Measurements from ENCODE around the gene SALL2. TPM values are rescaled to one million over a fixed set of nuclear protein-coding genes. Genes with fewer than 3 reads are reported as not detected.

SALL2 gene
- total RNA-seq, 1 experiment from 2014 or later: 157 TPM

- Histone ChIP-seq H3K27me3 (replicated peaks; ENCODE audit: insufficient read depth, low read depth, low read length, poor library complexity) (no peaks in the 10 kb centered on the region), H3K36me3 (ENCODE audit: insufficient read depth, low read length, poor library complexity, severe bottlenecking) (peaks cover 52% of the 10 kb centered on the region), H3K4me3 (ENCODE audit: low read depth, low read length, poor library complexity, severe bottlenecking) (peak overlapping the region; percentile 92), H3K9me3 (ENCODE audit: low read depth, low read length, poor library complexity, severe bottlenecking) (no peaks in the 10 kb centered on the region), H3K27ac (ENCODE audit: low read depth, low read length, poor library complexity, severe bottlenecking) (peak overlapping the region; percentile 85), H3K4me1 (ENCODE audit: insufficient read depth, low read length, poor library complexity, severe bottlenecking) (peaks cover 48% of the 10 kb centered on the region)
- intact Hi-C loops (cut with micrococcal nuclease; ENCODE audit: unreplicated experiment): no loop called here
- no peak for TF ChIP-seq CTCF (conservative IDR thresholded peaks at IDR 0.05; ENCODE audit: low read depth, low read length)
- CTCF ChIA-PET: no interaction called here
- POLR2A ChIA-PET (ENCODE audit: low non-redundant PET): interaction anchor here (0.6 kb wide), 1 partner anchor 52 kb away, joined by 5 read pairs; no protein-coding TSS in a partner anchor
- no TSS peak for BruUV-seq (replicated peaks)
- DNase-seq (ENCODE audit: low spot score): no peak
Observed at GRCh38 chr14:21524575-21525490, 1.3 kb downstream of the SALL2 start.

- Histone ChIP-seq H3K9me3 (ENCODE audit: low read depth, low read length, poor library complexity, severe bottlenecking) (no peaks in the 10 kb centered on the region), H3K27me3 (replicated peaks; ENCODE audit: insufficient read depth, low read depth, low read length, poor library complexity) (no peaks in the 10 kb centered on the region), H3K4me3 (ENCODE audit: low read depth, low read length, poor library complexity, severe bottlenecking) (no peak overlapping the region), H3K4me1 (ENCODE audit: insufficient read depth, low read length, poor library complexity, severe bottlenecking) (peaks cover 37% of the 10 kb centered on the region), H3K27ac (ENCODE audit: low read depth, low read length, poor library complexity, severe bottlenecking) (peak overlapping the region; percentile 85), H3K36me3 (ENCODE audit: insufficient read depth, low read length, poor library complexity, severe bottlenecking) (peaks cover 48% of the 10 kb centered on the region)
- CTCF ChIA-PET: interaction anchor here (0.6 kb wide), 1 partner anchor 31 kb away, joined by 3 read pairs; no protein-coding TSS in a partner anchor
- intact Hi-C loops (cut with micrococcal nuclease; ENCODE audit: unreplicated experiment): no loop called here
- POLR2A ChIA-PET (ENCODE audit: low non-redundant PET): no interaction called here
- BruUV-seq (replicated peaks): no TSS peak
- TF ChIP-seq CTCF (conservative IDR thresholded peaks at IDR 0.05; ENCODE audit: low read depth, low read length): no peak
- no peak for TF ChIP-seq EZH2 (IDR thresholded peaks at IDR 0.05; ENCODE audit: borderline replicate concordance, low read depth, low read length, poor library complexity, severe bottlenecking)
- DNase-seq (ENCODE audit: low spot score): no peak
Observed at GRCh38 chr14:21523203-21523602, 2.9 kb downstream of the SALL2 start.

GRCh38 chr14:21521501-21521900, 4.6 kb downstream of the SALL2 start:
- H3K27ac ChIP-seq (ENCODE audit: low read depth, low read length, poor library complexity, severe bottlenecking): peak overlapping the region; percentile 39
- CTCF ChIA-PET: no interaction called here
- POLR2A ChIA-PET (ENCODE audit: low non-redundant PET): interaction anchor here (0.5 kb wide), 1 partner anchor 35 kb away, joined by 3 read pairs; no protein-coding TSS in a partner anchor

More at GRCh38 chr14:21521501-21521900, 4.6 kb downstream of the SALL2 start:
- no peaks in the 10 kb centered on the region for H3K9me3 ChIP-seq (ENCODE audit: low read depth, low read length, poor library complexity, severe bottlenecking)
- no peak overlapping the region for H3K4me3 ChIP-seq (ENCODE audit: low read depth, low read length, poor library complexity, severe bottlenecking)
- no peaks in the 10 kb centered on the region for H3K27me3 ChIP-seq (replicated peaks; ENCODE audit: insufficient read depth, low read depth, low read length, poor library complexity)
- no peak for DNase-seq (ENCODE audit: low spot score)
- no peak for TF ChIP-seq EZH2 (IDR thresholded peaks at IDR 0.05; ENCODE audit: borderline replicate concordance, low read depth, low read length, poor library complexity, severe bottlenecking)
- no peak for TF ChIP-seq CTCF (conservative IDR thresholded peaks at IDR 0.05; ENCODE audit: low read depth, low read length)
- intact Hi-C loops (cut with micrococcal nuclease; ENCODE audit: unreplicated experiment): no loop called here
- H3K4me1 ChIP-seq (ENCODE audit: insufficient read depth, low read length, poor library complexity, severe bottlenecking): peaks cover 23% of the 10 kb centered on the region
- H3K36me3 ChIP-seq (ENCODE audit: insufficient read depth, low read length, poor library complexity, severe bottlenecking): peaks cover 47% of the 10 kb centered on the region
- BruUV-seq (replicated peaks): TSS peak; percentile 8
